Stimulated activated CD4-positive, alpha-beta T cell treated with anti-CD3 and anti-CD28 coated beads, Interleukin-4, amount 100 ng/mL, for 24 hours (primary cell): ENCODE measurements around the gene ATAD3C.
"Not testable (repeated sequence)": the region's sequence is repeated elsewhere in the genome, so short reads cannot be mapped to it uniquely, and the experiment has no call there.

Source experiments
- DNase-seq: peaks from one replicate; pipeline ENCODE4 v3.0.0-alpha.2; 2020

The ATAD3C gene

GRCh38 chr1:1449099-1449739, at the start of gene ATAD3C:
Gene ATAD3C (plus strand): TSS chr1:1449689. CDS start chr1:1450684, 995 bp downstream.
- DNase-seq: no peak

- DNase-seq: no peak
Measured at GRCh38 chr1:1399872-1400575, 49.5 kb upstream of the ATAD3C start.

DNA sequence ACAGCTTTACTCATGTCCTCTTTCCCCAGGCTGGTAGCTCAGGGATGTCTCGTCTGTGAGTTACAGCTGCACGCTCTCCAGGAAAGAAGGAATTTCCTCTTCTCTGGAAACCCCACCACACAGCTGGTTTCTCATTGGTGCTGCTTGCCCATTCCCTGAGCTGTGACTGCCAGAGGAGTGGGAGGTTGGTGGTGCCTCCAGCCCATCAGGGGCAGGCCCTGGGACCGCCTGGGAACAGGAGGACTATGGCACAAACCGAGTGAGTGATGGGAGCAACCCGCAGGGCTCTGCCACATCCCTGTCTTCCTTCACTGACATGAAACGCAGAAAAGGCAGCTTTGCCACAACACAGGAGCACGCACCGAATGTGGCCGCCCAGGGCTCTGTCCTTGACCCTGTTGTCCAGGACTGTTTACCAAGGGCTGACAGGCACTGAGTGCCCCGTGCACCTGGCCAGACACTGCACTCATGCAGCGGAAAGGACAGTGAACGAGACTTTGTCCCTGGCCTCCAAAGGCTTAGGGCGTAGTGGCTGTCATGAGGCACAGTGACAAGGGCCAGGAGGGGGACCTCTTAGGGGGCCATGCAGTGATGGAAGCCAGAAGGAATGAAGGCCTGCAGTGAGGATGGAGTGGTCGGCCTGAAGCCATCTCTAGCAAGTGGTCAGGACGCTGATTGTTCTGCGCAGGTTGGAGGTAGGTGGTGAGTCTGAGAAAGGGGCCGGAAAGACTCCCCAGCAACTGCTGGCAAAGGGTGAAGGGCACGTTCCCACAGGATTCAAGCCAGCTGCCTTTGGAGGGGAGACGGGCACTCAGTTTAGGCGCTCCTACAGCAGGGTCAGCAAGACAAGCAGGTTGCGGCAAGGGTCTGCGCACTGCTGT, 48.7 kb upstream of the ATAD3C start:
- no peak for DNase-seq

- DNase-seq: no peak
Measured at GRCh38 chr1:1401457-1402010, 48.0 kb upstream of the ATAD3C start.

- peak; percentile 57 for DNase-seq
Measured at GRCh38 chr1:1402072-1402900, 47.2 kb upstream of the ATAD3C start.

DNA sequence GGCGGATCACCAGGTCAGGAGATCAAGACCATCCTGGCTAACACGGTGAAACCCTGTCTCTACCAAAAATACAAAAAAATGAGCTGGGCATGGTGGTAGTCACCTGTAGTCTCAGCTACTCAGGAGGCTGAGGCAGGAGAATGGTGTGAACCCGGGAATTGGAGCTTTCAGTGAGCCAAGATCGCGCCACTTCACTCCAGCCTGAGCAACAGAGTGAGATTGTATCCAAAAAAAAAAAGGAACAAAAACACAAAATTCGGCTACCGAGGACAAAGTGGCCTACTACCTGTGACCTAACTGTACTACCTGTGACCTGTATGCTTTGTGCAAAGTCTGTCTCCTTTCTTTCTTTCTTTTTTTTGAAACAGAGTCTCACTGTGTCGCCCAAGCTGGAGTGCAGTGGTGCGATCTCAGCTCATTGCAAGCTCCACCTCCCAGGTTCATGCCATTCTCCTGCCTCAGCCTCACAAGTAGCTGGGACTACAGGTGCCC, 46.5 kb upstream of the ATAD3C start:
- not testable (repeated sequence) for DNase-seq

DNA sequence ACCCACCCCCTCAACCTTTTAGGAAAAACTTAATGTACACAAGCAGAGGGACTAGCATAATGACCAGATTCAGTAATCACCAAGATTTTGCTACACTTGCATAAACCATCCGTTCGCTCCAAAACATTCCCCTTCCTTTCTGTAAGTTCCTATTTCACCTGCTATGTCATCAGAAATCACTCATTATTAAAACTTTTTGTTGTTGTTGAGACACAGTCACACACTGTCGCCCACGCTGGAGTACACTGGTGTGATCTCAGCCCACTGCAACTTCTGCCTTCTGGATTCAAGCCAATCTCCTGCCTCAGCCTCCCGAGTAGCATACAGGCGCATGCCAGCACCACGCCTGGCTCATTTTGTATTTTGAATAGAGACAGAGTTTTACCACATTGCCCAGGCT, 45.8 kb upstream of the ATAD3C start:
- DNase-seq: no peak

GRCh38 chr1:1406101-1406820, 43.2 kb upstream of the ATAD3C start:
- DNase-seq: no peak

- DNase-seq: peak; percentile 97
Measured at GRCh38 chr1:1406821-1407635, 42.5 kb upstream of the ATAD3C start, which contains the start of gene MRPL20. Gene MRPL20 (minus strand): TSS chr1:1407293. CDS start chr1:1407217, 76 bp downstream.

DNA sequence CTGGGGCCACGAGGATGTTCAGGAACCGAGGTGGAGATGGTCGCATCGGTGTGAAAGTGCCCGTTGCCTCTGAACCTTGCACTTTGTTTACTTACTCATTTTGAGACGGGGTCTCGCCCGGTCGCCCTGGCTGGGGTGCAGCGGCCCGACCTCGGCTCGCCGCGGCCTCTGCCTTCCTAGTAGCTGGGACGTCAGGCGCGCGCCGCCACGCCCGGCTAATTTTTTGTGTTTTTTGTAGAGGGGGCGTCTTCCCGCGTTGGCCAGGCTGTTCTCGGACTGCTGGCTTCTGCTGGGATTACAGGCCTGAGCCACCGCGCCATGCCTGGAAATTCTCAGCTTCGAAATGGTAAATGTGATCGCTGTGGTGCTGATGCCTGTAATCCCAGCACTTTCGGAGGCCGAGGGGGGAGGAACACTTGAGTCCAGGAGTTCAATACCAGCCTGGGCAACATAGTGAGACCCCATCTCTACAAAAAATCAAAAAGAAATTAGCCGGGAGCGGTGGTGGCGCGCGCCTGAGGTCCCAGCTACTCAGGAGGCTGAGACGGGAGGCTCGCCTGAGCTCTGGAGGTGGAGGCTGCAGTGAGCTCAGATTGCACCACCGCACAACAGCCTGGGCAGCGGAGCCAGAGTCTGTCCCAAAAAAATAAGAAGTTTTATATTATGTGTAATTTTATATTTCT, 41.7 kb upstream of the ATAD3C start:
- DNase-seq: peak; percentile 32

- not testable (repeated sequence) for DNase-seq
Measured at GRCh38 chr1:1410238-1410637, 39.3 kb upstream of the ATAD3C start.

GRCh38 chr1:1411626-1412025, 37.9 kb upstream of the ATAD3C start:
- no peak for DNase-seq

GRCh38 chr1:1412311-1412902, 37.1 kb upstream of the ATAD3C start:
- DNase-seq: not testable (repeated sequence)

GRCh38 chr1:1415751-1416150, 33.7 kb upstream of the ATAD3C start:
- no peak for DNase-seq

DNA sequence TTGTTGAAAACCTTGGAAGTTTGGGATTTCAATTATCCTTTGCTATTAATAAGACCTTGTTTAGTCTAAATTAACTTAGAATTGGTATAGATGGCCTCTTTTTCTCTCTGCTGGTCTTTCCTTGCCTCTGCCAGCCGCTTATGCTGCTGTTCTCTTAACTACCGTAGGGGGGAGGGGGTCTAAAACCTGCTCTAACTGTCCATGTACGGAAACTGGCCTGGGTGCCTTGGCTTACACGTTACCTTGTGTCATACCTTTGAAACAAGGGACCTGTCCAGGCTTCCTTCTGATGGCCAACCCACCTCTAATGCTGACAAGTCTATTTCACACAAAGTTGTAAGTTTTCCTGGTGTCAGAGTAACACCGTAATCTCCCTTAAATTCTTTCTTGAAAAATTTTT, 32.1 kb upstream of the ATAD3C start:
- DNase-seq: not testable (repeated sequence)

- not testable (repeated sequence) for DNase-seq
Measured at GRCh38 chr1:1417825-1418463, 31.5 kb upstream of the ATAD3C start.

DNA sequence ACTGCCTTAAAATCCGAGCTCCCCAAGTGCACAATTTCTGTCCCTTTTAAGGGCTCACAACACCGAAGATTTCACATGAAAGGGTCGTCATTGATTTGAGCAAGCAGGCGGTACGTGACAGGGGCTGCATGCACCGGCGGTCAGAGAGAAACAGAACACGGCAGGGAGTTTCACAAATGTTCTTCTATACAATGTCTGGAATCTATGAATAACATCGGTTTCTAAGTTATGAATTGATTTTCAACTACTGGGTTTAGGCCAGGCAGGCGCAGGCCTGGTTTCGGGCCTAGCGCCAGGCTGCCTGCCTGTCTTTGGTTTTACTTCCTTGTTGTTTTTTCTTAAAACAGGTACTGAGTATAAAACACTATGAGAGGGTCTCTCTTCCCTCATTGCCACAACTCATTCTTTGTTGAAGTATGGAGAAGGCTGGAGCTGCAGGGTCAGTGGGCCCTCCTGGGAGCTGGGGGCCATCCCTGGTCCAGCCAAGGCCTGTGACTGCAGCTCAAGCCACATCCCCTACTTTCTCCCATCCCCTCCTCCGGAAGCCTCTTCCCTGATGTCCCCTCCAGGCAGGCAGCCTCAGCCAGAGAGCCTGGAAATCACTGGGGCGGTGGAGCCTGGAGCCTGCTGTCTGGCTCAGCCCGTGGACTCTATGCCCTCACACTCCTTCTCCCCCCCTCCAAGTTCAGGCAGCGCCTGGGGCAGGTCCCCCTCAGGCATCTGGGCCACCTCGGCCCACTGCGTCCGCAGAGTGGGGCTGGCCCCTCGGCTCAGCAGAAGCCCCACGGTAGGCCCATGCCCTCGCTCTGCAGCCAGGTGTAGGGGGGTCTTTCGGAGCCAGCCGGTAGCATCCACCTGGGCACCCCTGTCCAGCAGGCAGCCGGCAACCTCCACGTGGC, 30.8 kb upstream of the ATAD3C start:
- no peak for DNase-seq

DNA sequence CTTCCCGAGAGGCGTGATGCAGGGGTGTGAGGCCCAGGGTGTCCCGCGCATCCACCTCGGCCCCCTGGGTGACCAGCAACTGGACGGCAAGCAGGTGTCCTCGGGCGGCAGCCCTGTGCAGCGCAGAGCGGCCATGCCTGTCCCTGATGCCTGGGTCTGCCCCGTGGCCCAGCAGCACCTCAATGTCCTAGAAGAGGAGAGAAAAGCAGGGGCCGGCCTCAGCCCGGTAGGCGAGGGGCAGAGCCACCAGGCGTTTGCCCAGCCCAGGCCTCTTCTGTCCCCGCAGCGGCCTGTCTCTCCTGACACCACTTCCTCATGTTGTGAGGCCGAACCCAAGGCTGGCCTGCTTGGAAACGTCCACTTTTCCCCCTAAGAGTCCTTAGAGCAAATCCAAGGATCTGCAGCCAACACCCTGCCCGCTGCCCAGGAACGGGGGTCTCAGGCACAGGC, 30.1 kb upstream of the ATAD3C start:
- no peak for DNase-seq
